ENCODE measurements around the gene NUAK2. TPM values are rescaled to one million over a fixed set of nuclear protein-coding genes. Genes with fewer than 3 reads are reported as not detected.

The NUAK2 gene
- total RNA-seq, 2 experiments from 2014 or later: 14.9 to 15.3 TPM

- CTCF ChIA-PET: interaction anchor here (3.9 to 13.8 kb wide), 2 partner anchors 30 to 43 kb away, joined by 16 to 322 read pairs; no protein-coding TSS in a partner anchor
- Histone ChIP-seq H3K4me1 (ENCODE audit: insufficient read depth, low read length) (peaks cover 77% of the 10 kb centered on the region), H3K36me3 (ENCODE audit: insufficient read depth, low read length) (peaks cover 6% of the 10 kb centered on the region), H3K27me3 (ENCODE audit: control insufficient read depth in 1 of 2, insufficient read depth in 2 of 2, low read length in 2 of 2) (no peaks in the 10 kb centered on the region), H3K4me3 (ENCODE audit: low read length) (peak overlapping the region; percentile 78), H3K27ac (ENCODE audit: low read depth in 1 of 2, low read length in 2 of 2) (peak overlapping the region; percentile 26 to 67), H3K9me3 (ENCODE audit: control insufficient read depth in 1 of 2, insufficient read depth in 1 of 2, low read length in 2 of 2) (no peaks in the 10 kb centered on the region)
- no peak for TF ChIP-seq CTCF (IDR thresholded peaks at IDR 0.05)
- Mint-ChIP-seq H3K36me3 (ENCODE audit: low read depth) (peaks cover 42% of the 10 kb centered on the region), H3K4me1 (ENCODE audit: low read depth) (peaks cover 77% of the 10 kb centered on the region), H3K4me3 (peak overlapping the region; percentile 88), H3K27ac (peak overlapping the region; percentile 99), H3K9me3 (no peaks in the 10 kb centered on the region), H3K27me3 (no peaks in the 10 kb centered on the region)
- no peak for DNase-seq
- ATAC-seq (ENCODE audit: poor library complexity): no peak
- intact Hi-C loops (cut with DNase I, micrococcal nuclease): no loop called here
- POLR2A ChIA-PET: interaction anchor here (0.9 to 17.2 kb wide), 7 partner anchors 15 to 806 kb away, joined by 3 to 918 read pairs (median 4); no protein-coding TSS in a partner anchor
These were observed 3.1 kb downstream of the NUAK2 start for GRCh38 chr1:205318231-205318991.

- DNase-seq: no peak
- peaks cover 52% of the 10 kb centered on the region for H3K36me3 Mint-ChIP-seq (ENCODE audit: low read depth)
- H3K4me3 Mint-ChIP-seq: peak overlapping the region; percentile 88
- peak overlapping the region; percentile 78 for H3K4me3 ChIP-seq (ENCODE audit: low read length)
- H3K27me3 Mint-ChIP-seq: no peaks in the 10 kb centered on the region
- intact Hi-C loops (cut with DNase I, micrococcal nuclease): no loop called here
- no peaks in the 10 kb centered on the region for H3K9me3 Mint-ChIP-seq
- H3K4me1 Mint-ChIP-seq (ENCODE audit: low read depth): peaks cover 81% of the 10 kb centered on the region
- peak overlapping the region; percentile 99 for H3K27ac Mint-ChIP-seq
- no peaks in the 10 kb centered on the region for H3K9me3 ChIP-seq (ENCODE audit: control insufficient read depth in 1 of 2, insufficient read depth in 1 of 2, low read length in 2 of 2)
- H3K36me3 ChIP-seq (ENCODE audit: insufficient read depth, low read length): peaks cover 6% of the 10 kb centered on the region
- no peak for TF ChIP-seq CTCF (IDR thresholded peaks at IDR 0.05)
- H3K27me3 ChIP-seq (ENCODE audit: control insufficient read depth in 1 of 2, insufficient read depth in 2 of 2, low read length in 2 of 2): no peaks in the 10 kb centered on the region
- H3K27ac ChIP-seq (ENCODE audit: low read depth in 1 of 2, low read length in 2 of 2): peak overlapping the region; percentile 20 to 67
- ChIA-PET CTCF (interaction anchor here (13.8 kb wide), 1 partner anchor 42 kb away, joined by 322 read pairs; no protein-coding TSS in a partner anchor), POLR2A (interaction anchor here (0.9 to 17.2 kb wide), 6 partner anchors 14 to 805 kb away, joined by 3 to 918 read pairs (median 4); no protein-coding TSS in a partner anchor)
- H3K4me1 ChIP-seq (ENCODE audit: insufficient read depth, low read length): peaks cover 84% of the 10 kb centered on the region
- ATAC-seq (ENCODE audit: poor library complexity): no peak
These were observed 4.1 kb downstream of the NUAK2 start for GRCh38 chr1:205317311-205317917.

- Mint-ChIP-seq H3K4me3 (peak overlapping the region; percentile 88), H3K4me1 (ENCODE audit: low read depth) (peaks cover 87% of the 10 kb centered on the region), H3K27me3 (no peaks in the 10 kb centered on the region), H3K27ac (peak overlapping the region; percentile 99), H3K9me3 (no peaks in the 10 kb centered on the region), H3K36me3 (ENCODE audit: low read depth) (peaks cover 60% of the 10 kb centered on the region)
- intact Hi-C loops (cut with DNase I, micrococcal nuclease): no loop called here
- no peaks in the 10 kb centered on the region for H3K27me3 ChIP-seq (ENCODE audit: control insufficient read depth in 1 of 2, insufficient read depth in 2 of 2, low read length in 2 of 2)
- TF ChIP-seq CTCF (IDR thresholded peaks at IDR 0.05): no peak
- H3K27ac ChIP-seq (ENCODE audit: low read depth in 1 of 2, low read length in 2 of 2): peak overlapping the region; percentile 0 to 67
- H3K9me3 ChIP-seq (ENCODE audit: control insufficient read depth in 1 of 2, insufficient read depth in 1 of 2, low read length in 2 of 2): no peaks in the 10 kb centered on the region
- ChIA-PET CTCF (interaction anchor here (3.7 kb wide), 1 partner anchor 43 kb away, joined by 27 read pairs; no protein-coding TSS in a partner anchor), POLR2A (interaction anchor here (1.0 to 17.2 kb wide), 3 partner anchors 8 to 35 kb away, joined by 3 to 918 read pairs (median 4); no protein-coding TSS in a partner anchor)
- peaks cover 18% of the 10 kb centered on the region for H3K36me3 ChIP-seq (ENCODE audit: insufficient read depth, low read length)
- H3K4me1 ChIP-seq (ENCODE audit: insufficient read depth, low read length): peaks cover 86% of the 10 kb centered on the region
- ATAC-seq (ENCODE audit: poor library complexity): no peak
- DNase-seq: peak in 2 of 14 experiments; percentile 36 to 53
- peak overlapping the region; percentile 78 for H3K4me3 ChIP-seq (ENCODE audit: low read length)
These were observed 5.4 kb downstream of the NUAK2 start for GRCh38 chr1:205316161-205316566.
